NCI-H1105 (cell line): ENCODE data around the gene SRPK1.
A peak's percentile ranks its signal among the peaks of the same experiment; 100 is the strongest.

Source experiments
- DNase-seq: peaks from one replicate; lab custom pipeline; 2025; lab: John Stamatoyannopoulos, UW

Gene SRPK1

DNA sequence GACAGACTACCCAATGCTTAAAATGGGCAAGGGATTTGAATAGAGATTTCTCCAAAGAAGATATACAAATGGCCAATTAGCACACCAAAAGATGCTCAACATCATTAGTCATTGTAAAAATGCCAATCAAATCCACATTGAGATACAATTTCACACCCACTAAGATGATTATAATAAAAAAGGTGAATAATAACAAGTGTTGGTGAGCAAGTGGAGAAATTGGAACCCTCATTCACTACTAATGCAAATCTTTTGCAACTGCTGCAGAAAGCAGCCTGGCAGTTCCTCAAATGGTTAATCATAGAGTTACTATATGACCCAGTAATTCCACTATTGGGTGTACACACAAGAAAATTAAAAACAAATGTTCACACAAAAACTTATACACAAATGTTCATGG, 103.4 kb downstream of the SRPK1 start:
- DNase-seq: no peak

DNA sequence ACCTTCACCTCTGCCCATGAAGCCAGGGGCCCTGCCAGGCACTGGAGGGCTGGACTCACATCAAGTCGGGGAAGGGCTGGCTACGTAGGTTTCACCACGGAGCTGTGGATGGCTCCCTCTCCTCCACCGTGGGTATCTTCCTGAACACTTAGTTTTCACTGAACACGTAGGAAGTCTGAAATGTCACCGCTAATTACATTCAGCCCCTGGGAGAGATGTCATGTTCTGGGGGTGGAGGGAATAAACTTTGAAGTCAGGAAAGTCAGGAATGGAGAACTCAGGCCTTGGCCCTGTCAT, 109.3 kb downstream of the SRPK1 start:
- DNase-seq: no peak

DNA sequence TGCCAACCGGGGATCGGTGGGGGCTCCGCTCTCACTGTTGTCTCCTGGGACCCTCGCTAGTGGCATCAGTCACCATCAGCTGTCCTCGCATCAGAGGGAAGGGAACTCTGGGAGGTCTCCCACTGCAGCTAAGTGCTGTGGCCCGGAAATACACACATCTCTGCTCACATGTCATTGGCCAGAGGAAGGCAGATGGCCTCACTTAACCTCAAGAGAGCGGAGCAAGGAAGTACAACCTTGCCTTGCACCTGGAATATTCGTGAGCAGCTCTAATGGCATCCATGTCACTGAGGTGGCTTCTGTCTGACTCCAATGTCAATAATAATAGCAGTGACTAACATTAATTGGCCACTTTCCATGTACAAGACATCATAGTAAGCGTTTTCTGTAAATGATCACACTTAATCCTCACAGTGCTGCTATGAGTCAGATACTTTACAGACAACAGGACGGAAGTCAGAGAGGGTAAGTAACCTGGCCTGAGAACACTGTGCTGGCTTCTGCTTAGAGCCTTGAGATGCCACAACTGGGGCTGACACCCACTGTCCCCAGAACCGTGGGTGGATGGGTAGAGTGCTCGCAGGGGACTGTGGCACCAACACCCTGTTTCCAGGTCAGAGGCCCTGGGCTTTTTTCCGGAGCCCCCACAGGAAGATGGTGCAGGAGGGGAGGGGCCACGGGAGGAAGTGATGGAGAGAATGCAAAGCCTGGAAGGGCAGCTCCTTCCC, 109.8 kb downstream of the SRPK1 start:
- no peak for DNase-seq

DNA sequence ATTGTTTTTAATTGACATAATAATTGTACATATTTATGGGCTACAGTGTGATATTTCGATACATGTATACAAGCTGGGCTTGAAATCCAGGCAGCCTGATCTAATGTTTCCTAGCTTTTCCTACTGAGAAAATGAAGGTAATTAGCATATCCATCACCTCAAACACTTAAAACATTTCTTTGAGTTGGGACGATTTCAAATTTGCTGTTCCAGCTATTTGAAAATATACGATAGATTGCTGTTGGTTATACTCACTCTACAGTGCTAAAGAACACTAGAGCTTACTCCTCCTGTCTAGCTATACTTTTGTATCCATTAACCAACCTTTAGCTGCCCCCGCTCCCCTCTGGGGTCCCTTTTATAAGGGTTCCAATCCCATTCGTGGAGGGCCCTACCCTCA, 111.1 kb downstream of the SRPK1 start:
- no peak for DNase-seq

DNA sequence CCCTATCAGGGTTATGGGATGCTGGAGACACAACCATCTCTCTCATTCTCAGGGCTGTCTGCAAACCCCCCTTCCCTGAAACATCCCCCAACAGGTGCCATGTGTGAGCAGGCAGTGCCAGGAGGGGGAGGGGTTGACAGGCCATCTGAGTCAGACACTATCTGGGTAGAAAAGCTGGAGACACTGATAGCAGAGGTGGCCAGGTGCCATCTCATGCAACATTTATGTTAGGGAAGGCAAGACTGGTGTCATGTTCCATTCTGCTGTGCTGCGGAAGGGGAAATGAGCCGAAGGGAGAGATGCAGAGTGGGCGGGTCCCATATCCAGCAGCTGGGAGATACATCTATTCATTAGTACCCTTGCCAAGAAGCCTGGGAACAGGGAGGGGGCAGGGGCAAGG, 112.2 kb downstream of the SRPK1 start:
- DNase-seq: peak; percentile 99

DNA sequence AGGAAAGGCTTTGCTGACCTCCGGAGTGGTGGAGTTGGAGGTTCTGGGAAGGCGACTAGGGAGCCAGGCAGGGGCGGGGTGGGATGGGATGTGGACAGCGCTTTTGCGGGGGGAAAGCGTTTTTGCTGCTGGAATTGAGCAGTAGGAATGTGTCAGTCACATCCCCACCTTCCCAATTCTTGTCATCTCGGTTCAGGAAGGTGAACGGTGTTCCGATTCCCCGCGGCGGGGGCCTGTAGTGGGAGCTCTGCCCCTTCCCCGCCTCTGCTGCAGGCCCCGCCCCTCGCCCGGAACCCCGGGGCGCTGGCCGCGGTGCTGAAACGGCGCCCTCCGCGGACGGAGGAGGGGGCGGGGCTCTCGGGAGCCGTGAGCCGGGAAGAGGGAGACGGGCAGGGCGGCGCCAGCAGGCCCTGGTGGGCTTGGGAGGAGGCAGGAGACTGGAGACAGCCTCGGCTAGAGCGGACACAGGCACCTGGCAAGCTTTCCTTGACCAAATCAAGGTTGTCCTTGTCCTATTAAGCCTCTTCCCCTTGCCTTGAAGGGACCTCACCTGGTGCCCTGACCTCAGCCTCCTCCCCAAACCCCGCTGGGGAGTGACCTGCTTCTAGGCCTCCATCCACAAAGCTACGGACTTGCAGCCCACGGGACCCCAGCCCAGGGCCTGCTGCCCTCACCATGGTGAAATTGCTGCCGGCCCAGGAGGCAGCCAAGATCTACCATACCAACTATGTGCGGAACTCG, 115.7 kb downstream of the SRPK1 start, which contains the start of gene LHFPL5:
LHFPL5 (plus strand) TSS at position 357 of the 741 bp plus-strand sequence; CDS start at position 676, 319 bp downstream.
- peak; percentile 73 for DNase-seq

DNA sequence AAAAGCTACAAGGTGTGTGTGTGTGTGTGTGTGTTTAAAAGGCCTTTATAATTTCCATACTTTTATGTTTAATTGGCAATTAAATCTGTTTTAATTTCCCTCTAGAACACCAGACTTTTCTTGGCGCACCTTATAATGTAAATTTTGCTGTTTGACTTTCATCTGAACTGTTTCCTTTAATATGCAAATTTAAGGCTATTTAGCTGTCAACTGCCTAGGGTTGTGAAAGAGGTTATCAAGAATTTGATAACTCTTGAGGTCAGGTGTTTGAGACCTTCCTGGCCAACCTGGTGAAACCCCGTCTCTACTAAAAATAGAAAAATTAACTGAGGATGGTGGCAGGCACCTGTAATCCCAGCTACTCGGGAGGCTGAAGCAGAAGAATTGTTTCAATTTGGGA, 119.8 kb downstream of the SRPK1 start:
- DNase-seq: no peak

DNA sequence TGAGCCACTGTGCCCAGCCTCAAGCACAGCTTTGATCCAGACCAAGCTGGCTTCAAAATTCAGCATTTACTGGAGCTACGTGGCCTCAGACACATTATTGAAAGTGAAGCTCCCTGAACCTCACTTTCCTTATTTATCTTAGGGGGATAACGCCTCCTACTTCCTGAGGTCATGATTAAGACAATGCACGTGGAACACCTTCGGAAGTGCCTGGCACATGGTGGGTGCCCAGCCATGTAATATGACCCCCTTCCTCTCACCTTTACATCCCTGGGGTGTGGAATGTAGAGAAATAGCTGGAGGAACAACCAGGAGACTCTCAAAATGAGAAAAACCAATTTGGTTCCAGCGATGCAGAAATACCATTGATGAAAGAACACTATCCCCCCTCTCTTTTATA, 122.2 kb downstream of the SRPK1 start:
- no peak for DNase-seq

DNA sequence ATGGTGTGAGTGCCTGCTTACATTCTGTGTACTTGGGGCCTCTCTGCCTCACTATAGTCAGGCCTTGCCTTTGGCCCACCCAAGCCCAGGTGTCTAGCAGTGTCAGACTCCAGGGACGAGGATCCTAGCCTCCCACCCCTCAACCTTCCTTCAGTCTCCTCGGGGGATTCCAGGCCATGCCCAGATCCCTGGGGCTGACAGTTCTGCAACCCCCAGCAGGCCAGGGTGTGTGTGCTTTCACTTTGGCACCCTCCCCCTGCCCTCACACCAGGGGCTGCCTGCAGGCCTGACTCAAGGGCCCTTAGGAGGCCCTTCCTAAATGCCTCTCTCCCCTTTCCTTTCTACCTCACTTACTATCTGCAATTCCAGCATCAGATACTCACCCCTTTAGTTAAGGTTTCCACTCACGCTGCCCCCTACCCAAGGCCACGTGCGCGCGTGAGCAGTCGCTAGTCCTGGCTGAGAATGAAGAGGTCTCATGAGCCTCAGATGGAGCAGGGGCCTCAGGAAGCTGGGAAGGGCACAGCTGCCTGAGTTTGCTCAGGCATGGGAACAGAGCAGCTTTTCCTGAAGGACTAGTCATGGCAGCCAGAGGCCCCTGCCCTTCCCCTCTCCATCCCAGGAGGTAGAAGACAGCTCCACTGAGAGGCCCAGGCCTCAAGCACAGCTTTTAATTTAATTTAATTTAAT, 122.9 kb downstream of the SRPK1 start:
- no peak for DNase-seq

DNA sequence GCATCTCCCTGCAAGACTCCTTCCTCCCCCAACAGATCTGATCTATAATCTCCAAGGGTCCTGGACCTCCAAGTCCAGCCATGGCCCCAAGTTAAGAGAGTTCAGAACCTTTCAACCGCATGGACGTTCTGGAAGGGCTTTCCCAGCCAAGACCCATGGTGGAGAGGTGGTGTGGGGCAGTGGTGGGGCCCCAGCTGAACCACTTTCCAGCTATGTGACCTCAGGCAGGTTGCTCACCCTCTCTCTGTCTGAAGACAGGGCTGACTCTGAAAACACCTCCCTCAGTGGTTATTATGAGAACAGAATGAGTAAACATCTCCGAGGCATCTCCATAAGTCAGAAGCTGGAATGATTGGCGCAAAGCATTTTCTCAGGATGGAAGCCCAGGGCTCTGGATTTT, 124.7 kb downstream of the SRPK1 start:
- no peak for DNase-seq

DNA sequence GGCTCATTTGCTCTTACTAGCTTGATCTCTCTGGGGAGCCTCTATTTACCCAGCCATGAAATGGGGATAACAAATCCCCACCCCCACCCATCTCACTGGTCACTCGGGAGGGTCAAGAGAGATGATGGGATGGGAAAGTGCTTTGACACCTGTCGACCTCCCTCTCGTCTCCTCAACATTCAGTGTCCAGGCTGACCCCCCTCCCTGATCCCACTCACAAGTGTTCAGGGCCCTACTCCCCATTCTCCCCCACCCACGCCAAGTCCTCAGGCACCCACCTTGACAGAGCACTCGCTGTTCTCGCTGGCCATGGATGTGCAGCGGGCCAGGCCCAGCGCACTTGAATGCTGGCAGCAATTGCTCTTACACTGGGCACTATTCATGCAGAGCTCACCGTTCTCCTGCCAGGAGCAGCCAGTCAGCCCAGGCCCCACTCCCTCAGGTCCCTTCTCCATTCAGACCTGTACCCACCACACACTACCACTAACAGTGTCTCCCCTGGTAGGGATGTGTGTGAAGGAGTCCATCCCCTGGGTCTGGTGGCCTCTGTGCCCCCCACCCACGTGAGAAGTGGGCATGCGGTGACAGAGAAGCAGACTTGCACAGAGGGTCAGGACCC, 125.3 kb downstream of the SRPK1 start:
- DNase-seq: no peak

DNA sequence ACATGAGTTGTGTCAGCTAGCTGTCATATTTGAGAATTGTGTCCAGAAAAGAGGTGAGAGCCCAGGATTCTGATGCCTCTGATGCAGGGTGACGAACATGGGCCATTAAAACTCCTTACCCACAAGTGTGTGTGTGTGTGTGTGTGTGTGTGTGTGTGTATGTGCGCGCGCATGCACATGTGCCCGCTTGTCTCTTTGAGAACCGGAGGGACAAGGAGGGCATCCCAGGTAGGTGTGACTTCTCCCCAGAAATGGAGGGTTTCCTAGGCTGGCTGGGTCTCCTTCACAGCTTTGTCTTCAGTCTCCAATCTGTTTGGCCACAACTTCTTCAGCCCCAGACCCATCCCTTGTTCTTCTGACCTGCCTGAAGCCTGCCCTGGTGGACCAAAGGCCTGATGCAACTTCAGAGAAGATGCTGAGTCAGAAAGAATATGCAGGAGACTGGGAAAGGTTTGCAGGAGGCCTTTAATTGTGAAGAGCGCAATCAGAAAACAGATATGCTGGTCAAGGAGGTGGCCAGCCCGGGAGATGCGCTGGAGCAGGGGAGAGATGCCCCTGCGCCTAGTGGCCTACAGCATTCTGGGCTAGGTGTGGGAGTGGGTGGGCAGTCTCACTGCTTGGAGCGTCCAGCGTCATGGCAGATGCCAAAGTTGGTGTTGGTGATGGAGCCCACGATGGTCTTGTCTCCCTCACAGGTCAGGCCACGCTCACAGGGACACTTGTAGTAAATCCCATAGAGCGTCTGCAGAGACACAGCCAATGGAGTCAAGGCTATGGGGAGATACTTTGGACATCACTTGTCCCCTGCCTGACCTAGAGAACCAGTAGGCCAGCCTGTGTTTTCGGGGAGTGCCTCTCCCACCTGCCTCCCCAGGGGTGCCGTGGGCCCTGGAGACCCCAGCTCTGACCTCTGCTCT, 126.1 kb downstream of the SRPK1 start:
- DNase-seq: no peak

DNA sequence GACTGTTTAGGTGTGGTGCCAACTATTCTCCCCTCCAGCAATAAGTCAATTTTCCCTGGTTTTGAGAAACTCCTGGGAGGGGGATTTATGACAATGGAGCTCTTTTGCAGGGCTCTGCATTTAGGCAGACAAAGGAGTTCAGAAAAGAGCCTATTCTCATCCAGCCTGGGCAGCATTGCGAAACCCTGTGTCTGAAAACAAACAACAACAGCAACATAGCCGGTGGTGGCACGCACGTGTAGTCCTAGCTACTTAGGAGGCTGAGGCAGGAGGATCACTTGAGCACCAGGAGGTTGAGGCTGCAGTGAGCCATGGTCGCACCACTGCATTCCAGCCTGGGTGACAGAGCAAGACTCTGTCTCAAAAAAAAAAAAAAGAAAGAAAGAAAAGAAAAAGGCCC, 130.2 kb downstream of the SRPK1 start:
- no peak for DNase-seq

DNA sequence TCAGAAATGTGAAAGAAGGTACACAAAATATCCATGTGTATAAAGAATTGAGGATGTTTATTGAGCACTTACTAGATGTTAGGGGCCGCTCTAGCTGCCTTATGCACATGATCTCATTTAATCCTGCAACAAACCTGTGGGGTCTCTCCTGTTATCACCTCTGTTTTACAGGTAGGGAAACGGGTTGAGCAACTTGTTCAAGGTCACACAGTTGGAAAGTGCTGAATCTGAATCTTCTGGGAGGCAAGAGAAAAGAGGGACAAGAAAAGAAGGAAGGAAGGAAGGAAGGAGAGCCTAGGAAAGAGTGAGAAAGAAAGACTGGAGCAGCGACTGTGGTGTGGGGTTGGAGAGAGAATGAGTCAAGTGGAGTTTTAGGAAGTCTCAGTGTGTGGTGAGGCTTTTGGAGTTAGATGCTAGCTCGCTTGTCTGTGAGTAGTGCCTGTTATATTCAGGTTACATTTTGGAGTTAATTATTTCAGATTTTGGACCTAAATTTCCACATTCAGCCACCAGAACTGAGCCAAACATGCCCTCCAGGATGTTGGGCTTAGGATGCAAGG, 132.4 kb downstream of the SRPK1 start:
- no peak for DNase-seq

DNA sequence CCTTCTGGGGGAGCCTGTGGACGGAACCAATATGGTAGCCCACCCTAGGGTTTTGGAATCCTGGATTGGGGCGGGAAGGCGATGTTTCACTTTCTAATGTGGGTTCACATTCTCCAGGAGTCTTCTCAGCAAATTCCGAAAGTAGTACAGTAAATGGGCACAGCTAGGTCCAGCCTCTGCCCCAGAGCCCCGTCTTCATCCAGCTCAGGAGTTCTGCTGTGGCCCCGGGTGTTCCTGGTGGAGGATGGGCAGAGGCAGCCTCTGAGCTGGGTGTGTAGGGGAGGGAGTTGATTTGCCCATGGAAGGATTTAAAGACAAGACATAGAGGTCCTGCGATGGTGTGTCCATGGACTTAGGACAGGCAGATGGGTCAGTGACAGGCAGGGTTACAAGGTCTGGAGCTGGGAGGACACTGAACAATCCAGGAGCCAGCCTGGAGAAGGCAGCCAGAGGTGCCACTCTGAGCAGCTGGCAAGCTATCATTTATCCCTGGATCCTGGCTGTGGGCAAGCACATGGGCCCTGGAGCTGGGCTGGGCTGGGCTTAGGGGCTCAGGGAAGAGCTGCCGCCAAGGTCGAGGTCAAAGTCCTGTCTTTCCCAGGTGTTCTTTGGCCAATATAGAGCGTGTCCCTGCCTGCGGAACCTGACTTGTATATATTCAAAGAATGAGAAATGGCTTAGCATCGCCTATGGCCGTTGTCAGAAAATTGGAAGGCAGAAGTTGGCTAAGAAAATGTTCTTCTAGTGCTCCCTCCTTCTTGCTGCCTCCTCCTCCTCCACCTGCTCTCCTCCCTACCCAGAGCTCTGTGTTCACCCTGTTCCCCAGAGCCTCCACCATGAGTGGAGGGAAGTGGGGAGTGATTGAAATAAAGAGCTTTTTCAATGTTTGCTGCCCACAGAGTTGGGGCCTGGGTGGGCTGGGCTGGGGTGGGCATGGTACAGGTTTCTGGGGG, 133.4 kb downstream of the SRPK1 start:
- DNase-seq: no peak

DNA sequence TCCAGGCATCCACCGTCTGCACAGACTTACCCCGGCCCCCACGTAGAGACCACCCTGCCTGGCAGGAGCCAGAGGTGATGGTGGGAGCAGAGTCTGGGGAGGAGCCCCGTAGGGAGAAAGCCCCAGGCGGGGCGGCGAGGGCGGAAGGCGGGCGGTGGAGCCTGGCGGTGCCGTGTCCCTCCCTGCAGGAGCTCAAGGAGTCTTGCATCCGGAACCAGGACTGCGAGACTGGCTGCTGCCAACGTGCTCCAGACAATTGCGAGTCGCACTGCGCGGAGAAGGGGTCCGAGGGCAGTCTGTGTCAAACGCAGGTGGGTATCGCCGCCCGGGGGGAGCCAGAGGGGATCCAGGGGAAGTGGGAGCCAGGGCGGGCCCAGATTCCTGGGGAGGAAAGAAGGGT, 134.1 kb downstream of the SRPK1 start:
- DNase-seq: no peak

DNA sequence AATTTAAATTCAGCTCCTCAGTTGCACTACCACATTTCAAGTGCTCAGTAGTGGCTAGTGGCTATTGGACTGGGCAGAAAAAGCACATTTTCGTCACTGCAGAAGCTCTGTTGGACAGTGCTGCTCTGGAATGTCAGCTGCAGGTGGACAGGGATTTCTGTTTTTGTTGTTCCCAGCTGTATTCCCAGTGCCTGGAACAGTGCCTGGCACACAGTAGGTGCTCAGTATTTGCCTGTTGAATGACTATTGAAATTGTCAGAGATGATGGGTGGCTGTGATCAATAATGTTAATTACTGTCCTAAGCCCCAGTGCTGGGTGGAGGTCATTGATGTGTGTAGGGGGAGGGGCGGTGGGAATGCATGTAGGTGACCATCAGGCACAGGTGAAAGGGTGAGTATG, 134.6 kb downstream of the SRPK1 start:
- no peak for DNase-seq

DNA sequence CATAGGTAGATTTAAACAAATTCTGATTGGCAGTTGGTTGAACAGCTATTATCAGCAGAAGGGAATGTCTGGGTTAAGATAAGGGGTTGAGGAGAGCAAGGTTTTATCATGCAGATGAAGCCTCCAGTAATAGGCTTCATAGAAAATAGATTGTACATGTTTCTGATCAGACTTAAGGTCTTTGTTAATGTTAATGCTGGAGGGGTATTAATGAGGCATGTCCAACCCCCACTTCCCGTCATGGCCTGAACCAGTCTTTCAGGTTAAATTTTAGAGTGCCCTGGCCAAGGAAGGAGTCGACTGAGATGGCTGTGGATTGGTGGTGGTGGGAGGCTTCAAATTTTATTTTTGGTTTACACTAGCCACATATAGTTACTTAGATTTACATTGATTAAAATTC, 136.7 kb downstream of the SRPK1 start:
- DNase-seq: no peak
